ENCODE data around the gene PRODH.
"Not testable (repeated sequence)": the region's sequence is repeated elsewhere in the genome, so short reads cannot be mapped to it uniquely, and the experiment has no call there.

DNA sequence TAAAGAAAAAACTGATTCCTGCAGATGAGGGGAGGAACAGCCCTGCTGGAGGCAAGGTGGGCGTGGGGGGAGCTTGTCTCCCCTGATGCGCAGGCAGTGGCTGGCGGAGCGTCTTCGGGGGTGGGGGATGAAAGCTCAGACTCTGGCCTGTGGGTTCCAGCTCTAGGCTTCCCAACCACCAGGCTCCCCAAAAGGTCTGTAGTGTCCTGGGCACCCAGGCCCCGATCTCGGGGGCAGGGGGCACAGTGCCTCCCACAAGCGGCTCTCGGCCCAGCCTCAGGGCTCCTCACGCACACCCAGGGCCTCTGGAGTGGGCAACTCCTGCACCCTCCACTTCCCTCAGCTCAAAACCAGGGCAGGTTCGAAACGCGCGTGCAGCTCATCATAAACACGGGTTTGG is 20.9 kb upstream of the PRODH start:
- TF ChIP-seq, protein P1, sequence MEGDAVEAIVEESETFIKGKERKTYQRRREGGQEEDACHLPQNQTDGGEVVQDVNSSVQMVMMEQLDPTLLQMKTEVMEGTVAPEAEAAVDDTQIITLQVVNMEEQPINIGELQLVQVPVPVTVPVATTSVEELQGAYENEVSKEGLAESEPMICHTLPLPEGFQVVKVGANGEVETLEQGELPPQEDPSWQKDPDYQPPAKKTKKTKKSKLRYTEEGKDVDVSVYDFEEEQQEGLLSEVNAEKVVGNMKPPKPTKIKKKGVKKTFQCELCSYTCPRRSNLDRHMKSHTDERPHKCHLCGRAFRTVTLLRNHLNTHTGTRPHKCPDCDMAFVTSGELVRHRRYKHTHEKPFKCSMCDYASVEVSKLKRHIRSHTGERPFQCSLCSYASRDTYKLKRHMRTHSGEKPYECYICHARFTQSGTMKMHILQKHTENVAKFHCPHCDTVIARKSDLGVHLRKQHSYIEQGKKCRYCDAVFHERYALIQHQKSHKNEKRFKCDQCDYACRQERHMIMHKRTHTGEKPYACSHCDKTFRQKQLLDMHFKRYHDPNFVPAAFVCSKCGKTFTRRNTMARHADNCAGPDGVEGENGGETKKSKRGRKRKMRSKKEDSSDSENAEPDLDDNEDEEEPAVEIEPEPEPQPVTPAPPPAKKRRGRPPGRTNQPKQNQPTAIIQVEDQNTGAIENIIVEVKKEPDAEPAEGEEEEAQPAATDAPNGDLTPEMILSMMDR (IDR thresholded peaks at IDR 0.05), result not testable (repeated sequence)
- TF ChIP-seq EP300 (IDR thresholded peaks at IDR 0.05), result not testable (repeated sequence)

Measured in tibial nerve (tissue), 4 donors.